ENCODE measurements around the gene DSCAM. TPM values are rescaled to one million over a fixed set of nuclear protein-coding genes. Genes with fewer than 3 reads are reported as not detected.

The DSCAM gene
- total RNA-seq, 4 donors from 2014 or later = 0.04 to 0.06 TPM; not detected in 2

GRCh38 chr21:40349591-40349990, 497.4 kb downstream of the DSCAM start:
- intact Hi-C loops (cut with DNase I) = no loop called here
- no peak for DNase-seq
- no peaks in the 10 kb centered on the region for H3K4me1 ChIP-seq
- H3K4me3 ChIP-seq = no peak overlapping the region
- H3K27ac ChIP-seq = no peak overlapping the region
- TF ChIP-seq, protein P1, sequence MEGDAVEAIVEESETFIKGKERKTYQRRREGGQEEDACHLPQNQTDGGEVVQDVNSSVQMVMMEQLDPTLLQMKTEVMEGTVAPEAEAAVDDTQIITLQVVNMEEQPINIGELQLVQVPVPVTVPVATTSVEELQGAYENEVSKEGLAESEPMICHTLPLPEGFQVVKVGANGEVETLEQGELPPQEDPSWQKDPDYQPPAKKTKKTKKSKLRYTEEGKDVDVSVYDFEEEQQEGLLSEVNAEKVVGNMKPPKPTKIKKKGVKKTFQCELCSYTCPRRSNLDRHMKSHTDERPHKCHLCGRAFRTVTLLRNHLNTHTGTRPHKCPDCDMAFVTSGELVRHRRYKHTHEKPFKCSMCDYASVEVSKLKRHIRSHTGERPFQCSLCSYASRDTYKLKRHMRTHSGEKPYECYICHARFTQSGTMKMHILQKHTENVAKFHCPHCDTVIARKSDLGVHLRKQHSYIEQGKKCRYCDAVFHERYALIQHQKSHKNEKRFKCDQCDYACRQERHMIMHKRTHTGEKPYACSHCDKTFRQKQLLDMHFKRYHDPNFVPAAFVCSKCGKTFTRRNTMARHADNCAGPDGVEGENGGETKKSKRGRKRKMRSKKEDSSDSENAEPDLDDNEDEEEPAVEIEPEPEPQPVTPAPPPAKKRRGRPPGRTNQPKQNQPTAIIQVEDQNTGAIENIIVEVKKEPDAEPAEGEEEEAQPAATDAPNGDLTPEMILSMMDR (IDR thresholded peaks at IDR 0.05) = no peak
- TF ChIP-seq POLR2A (IDR thresholded peaks at IDR 0.05) = no peak
- H3K27me3 ChIP-seq = no peaks in the 10 kb centered on the region
- WGBS, 2 donors = 53 to 61% methylated on average over 2 of the region's 2 CpGs
- no peaks in the 10 kb centered on the region for H3K9me3 ChIP-seq
- no peaks in the 10 kb centered on the region for H3K36me3 ChIP-seq

DNA sequence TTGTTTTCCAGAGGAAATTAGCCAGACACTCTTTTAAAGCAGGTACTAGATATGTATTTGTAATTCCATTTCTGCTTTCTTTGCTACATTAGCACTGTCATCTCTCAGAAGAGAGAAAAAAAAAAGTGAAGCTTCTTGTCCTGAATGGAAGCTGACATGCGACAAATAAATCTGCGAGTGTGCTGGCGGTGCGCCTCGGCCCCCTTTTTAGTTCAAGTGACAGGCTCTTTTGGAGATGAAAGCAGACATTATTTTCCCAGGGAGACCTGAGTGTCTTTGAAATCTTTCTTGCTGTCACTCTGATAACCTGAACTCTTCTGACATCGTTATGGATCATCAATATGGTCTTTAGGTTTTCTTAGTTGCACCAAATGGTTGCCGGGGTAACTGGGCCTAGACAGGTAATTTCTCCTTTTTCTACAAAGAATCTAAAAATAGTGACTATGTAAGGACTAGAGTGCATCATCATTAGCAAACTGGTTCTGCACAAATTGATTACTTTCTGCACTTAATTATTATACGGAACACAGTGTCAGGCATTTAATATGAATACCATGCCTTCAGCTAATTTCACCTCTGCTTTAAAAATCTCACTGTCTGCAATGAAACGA, 501.1 kb downstream of the DSCAM start:
- H3K27me3 ChIP-seq = no peaks in the 10 kb centered on the region
- WGBS, 2 donors = 77 to 80% methylated on average over 9 of the region's 9 CpGs
- H3K9me3 ChIP-seq = no peaks in the 10 kb centered on the region
- no peak for DNase-seq
- H3K27ac ChIP-seq = no peak overlapping the region
- H3K4me3 ChIP-seq = no peak overlapping the region
- H3K4me1 ChIP-seq = no peaks in the 10 kb centered on the region
- TF ChIP-seq, protein P1 (IDR thresholded peaks at IDR 0.05) = no peak
- TF ChIP-seq POLR2A (IDR thresholded peaks at IDR 0.05) = no peak
- H3K36me3 ChIP-seq = no peaks in the 10 kb centered on the region
- intact Hi-C loops (cut with DNase I) = no loop called here

- DNase-seq = no peak
- Histone ChIP-seq H3K4me3 (no peak overlapping the region), H3K4me1 (no peaks in the 10 kb centered on the region), H3K27me3 (no peaks in the 10 kb centered on the region), H3K36me3 (no peaks in the 10 kb centered on the region), H3K27ac (no peak overlapping the region), H3K9me3 (no peaks in the 10 kb centered on the region)
- TF ChIP-seq, protein P1 (IDR thresholded peaks at IDR 0.05) = no peak
- TF ChIP-seq POLR2A (IDR thresholded peaks at IDR 0.05) = no peak
- intact Hi-C loops (cut with DNase I) = no loop called here
These were observed 506.6 kb downstream of the DSCAM start for GRCh38 chr21:40340357-40340756.

DNA sequence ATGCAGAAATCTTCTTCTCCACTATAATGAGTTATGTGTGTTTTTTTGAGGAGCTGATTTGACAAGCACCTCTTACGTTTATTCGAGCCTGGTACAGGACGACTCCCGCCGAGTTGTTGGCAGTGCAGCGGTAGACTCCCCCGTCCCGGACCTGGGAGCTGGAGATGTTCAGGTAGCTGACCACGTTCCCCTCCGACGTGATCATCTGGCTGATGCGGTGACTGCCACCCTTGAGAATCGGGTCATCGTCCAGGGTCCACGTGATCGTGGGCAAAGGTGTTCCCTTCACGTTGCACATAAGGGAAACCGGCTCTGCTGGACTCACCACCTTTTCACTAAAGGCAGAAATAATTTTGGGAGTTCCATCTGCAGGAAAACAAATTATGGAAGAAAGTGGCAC, 507.9 kb downstream of the DSCAM start:
- Histone ChIP-seq H3K9me3 (no peaks in the 10 kb centered on the region), H3K4me3 (no peak overlapping the region), H3K36me3 (no peaks in the 10 kb centered on the region), H3K27me3 (no peaks in the 10 kb centered on the region), H3K4me1 (no peaks in the 10 kb centered on the region), H3K27ac (no peak overlapping the region)
- no peak for DNase-seq
- TF ChIP-seq, protein P1 (IDR thresholded peaks at IDR 0.05) = no peak
- TF ChIP-seq POLR2A (IDR thresholded peaks at IDR 0.05) = no peak
- intact Hi-C loops (cut with DNase I) = no loop called here
- 90 to 91% methylated on average over 2 to 17 of the region's 18 CpGs for WGBS, 2 donors

GRCh38 chr21:40337981-40338380, 509.0 kb downstream of the DSCAM start:
- intact Hi-C loops (cut with DNase I) = no loop called here
- 85 to 88% methylated on average over 12 to 13 of the region's 13 CpGs for WGBS, 2 donors
- Histone ChIP-seq H3K4me1 (no peaks in the 10 kb centered on the region), H3K4me3 (no peak overlapping the region), H3K27ac (no peak overlapping the region), H3K36me3 (no peaks in the 10 kb centered on the region), H3K9me3 (no peaks in the 10 kb centered on the region), H3K27me3 (no peaks in the 10 kb centered on the region)
- no peak for DNase-seq
- TF ChIP-seq, protein P1 (IDR thresholded peaks at IDR 0.05) = no peak
- no peak for TF ChIP-seq POLR2A (IDR thresholded peaks at IDR 0.05)
